ENCODE measurements around the gene ZCCHC14.

DNA sequence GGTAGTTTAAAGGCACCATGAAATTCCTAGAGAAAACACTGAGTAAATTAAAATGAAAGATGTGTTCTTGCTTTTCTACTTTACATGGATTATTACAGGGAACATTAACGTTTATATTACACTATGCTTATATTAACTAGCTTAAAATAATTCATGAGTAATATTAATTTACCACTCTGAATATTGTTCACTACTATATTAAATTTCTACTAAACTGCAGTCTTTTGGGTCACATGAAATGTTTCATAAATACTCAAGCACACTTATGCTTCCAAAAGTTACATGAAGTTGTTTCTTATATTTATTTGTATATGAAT is 104.0 kb downstream of the ZCCHC14 start:
- TF ChIP-seq, protein P1, sequence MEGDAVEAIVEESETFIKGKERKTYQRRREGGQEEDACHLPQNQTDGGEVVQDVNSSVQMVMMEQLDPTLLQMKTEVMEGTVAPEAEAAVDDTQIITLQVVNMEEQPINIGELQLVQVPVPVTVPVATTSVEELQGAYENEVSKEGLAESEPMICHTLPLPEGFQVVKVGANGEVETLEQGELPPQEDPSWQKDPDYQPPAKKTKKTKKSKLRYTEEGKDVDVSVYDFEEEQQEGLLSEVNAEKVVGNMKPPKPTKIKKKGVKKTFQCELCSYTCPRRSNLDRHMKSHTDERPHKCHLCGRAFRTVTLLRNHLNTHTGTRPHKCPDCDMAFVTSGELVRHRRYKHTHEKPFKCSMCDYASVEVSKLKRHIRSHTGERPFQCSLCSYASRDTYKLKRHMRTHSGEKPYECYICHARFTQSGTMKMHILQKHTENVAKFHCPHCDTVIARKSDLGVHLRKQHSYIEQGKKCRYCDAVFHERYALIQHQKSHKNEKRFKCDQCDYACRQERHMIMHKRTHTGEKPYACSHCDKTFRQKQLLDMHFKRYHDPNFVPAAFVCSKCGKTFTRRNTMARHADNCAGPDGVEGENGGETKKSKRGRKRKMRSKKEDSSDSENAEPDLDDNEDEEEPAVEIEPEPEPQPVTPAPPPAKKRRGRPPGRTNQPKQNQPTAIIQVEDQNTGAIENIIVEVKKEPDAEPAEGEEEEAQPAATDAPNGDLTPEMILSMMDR (IDR thresholded peaks at IDR 0.05), result no peak
- TF ChIP-seq POLR2A (IDR thresholded peaks at IDR 0.05), result no peak

Data from esophagus squamous epithelium (tissue), 4 donors.